Erythroblast (primary cell): ENCODE measurements around the gene OSBPL9.

Experiments used
- GATA1 ChIP-seq: IDR thresholded peaks from 2 replicates; pipeline ENCODE4 v1.6.1; 2011; ENCODE audit warnings: low read depth, mild to moderate bottlenecking, control low read depth, low read length, moderate library complexity
- POLR2A ChIP-seq: IDR thresholded peaks from 2 replicates; pipeline ENCODE4 v1.6.1; 2011; ENCODE audit warnings: mild to moderate bottlenecking, low read length

DNA sequence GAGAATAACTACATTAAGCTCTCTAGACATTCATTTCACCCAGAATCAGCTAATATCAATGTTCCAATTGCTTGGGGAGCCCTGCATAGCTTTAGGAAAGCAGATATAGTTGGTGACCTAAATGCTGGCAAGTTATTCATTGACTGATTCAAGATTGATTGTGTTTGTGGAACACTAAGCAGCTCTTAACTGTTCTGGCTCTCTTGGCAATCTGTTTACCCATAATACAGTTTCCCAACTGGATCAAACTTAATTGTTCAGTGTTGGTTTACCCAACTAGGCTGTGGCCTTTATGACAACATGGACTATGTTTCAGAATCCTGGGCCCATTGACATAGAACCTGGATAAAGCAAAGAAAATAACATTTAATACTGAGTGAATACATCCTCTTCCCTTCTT, 178.0 kb downstream of the OSBPL9 start:
- TF ChIP-seq POLR2A, result no peak
- TF ChIP-seq GATA1, result no peak
